Measurements from ENCODE around the gene TCF19.

DNA sequence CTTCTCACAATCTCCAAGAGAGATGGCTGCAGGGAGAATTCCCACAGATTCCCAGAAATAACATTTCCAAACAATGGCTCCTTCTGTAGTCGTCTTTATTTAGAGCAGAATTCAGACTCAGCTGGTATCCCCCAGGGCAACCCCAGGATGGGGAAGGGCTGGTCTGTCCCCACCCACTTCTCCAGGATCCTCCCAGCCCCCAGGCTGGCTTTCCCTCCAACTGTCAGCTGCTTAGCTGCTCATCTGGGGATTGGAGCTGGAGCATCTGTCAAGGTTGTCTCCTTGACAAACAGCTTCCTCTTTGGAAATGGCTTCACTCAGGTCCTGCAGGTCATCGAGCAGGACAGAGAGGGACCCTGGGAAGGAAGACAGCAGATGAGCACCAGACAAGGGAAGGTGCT, 16.0 kb upstream of the TCF19 start:
- TF ChIP-seq, protein P1, sequence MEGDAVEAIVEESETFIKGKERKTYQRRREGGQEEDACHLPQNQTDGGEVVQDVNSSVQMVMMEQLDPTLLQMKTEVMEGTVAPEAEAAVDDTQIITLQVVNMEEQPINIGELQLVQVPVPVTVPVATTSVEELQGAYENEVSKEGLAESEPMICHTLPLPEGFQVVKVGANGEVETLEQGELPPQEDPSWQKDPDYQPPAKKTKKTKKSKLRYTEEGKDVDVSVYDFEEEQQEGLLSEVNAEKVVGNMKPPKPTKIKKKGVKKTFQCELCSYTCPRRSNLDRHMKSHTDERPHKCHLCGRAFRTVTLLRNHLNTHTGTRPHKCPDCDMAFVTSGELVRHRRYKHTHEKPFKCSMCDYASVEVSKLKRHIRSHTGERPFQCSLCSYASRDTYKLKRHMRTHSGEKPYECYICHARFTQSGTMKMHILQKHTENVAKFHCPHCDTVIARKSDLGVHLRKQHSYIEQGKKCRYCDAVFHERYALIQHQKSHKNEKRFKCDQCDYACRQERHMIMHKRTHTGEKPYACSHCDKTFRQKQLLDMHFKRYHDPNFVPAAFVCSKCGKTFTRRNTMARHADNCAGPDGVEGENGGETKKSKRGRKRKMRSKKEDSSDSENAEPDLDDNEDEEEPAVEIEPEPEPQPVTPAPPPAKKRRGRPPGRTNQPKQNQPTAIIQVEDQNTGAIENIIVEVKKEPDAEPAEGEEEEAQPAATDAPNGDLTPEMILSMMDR (IDR thresholded peaks at IDR 0.05), result no peak
- no peak for TF ChIP-seq POLR2A (IDR thresholded peaks at IDR 0.05)
